Neural cell (in vitro differentiated cells): ENCODE data around the gene CANT1. TPM values are rescaled to one million over a fixed set of nuclear protein-coding genes. Genes with fewer than 3 reads are reported as not detected.

Source experiments
- H2AFZ ChIP-seq: fragments of 200-600, 300-800 bp; sonication (generic), shearing (Covaris generic); 2 replicates; pipeline ENCODE4 v1.6.0; 2014; ENCODE audit warnings: low read depth, mild to moderate bottlenecking, antibody characterized with exemption, low read length, moderate library complexity
- H3F3A ChIP-seq: fragments of 200-600 bp; shearing (Covaris generic); 2 replicates; pipeline ENCODE4 v1.6.1; 2016; ENCODE audit warnings: mild to moderate bottlenecking, moderate library complexity, mixed read lengths, antibody characterized with exemption, low read length; ENCODE audit not compliant: insufficient read depth, poor library complexity, severe bottlenecking
- H3K27ac ChIP-seq: fragments of 200-600, 300-800 bp; sonication (generic), shearing (Covaris generic); 2 replicates; pipeline ENCODE4 v1.5.1; 2014; ENCODE audit warnings: mild to moderate bottlenecking, low read length, moderate library complexity
- H3K27me3 ChIP-seq: fragments of 300-800, 200-600 bp; sonication (generic), shearing (Covaris generic); 2 replicates; pipeline ENCODE4 v1.6.0; 2014; ENCODE audit warnings: mild to moderate bottlenecking, low read depth, low read length, moderate library complexity; ENCODE audit not compliant: insufficient read depth
- H3K36me3 ChIP-seq: fragments of 300-800, 200-600 bp; sonication (generic), shearing (Covaris generic); 2 replicates; pipeline ENCODE4 v1.5.1; 2014; ENCODE audit warnings: mild to moderate bottlenecking, antibody characterized with exemption, low read length, moderate library complexity; ENCODE audit not compliant: insufficient read depth
- H3K4me2 ChIP-seq: fragments of 300-800, 200-600 bp; sonication (generic), shearing (Covaris generic); 2 replicates; pipeline ENCODE4 v1.6.0; 2014; ENCODE audit warnings: mild to moderate bottlenecking, low read length
- H3K4me3 ChIP-seq: fragments of 300-800, 200-600 bp; sonication (generic), shearing (Covaris generic); 2 replicates; pipeline ENCODE4 v1.5.1; 2014; ENCODE audit warnings: mild to moderate bottlenecking, low read length, moderate library complexity
- H3K79me2 ChIP-seq: fragments of 200-600 bp; shearing (Covaris generic); replicated peaks from 2 replicates; pipeline ENCODE4 v1.6.0; 2014; ENCODE audit warnings: mild to moderate bottlenecking, low read length, moderate library complexity; ENCODE audit not compliant: insufficient read depth
- H3K9ac ChIP-seq: fragments of 300-800, 200-600 bp; sonication (generic), shearing (Covaris generic); 2 replicates; pipeline ENCODE4 v1.6.1; 2016; ENCODE audit warnings: mild to moderate bottlenecking, low read length, mixed read lengths
- H3K9me2 ChIP-seq: fragments of 200-600 bp; shearing (Covaris generic); 2 replicates; pipeline ENCODE4 v1.6.1; 2016; ENCODE audit warnings: mild to moderate bottlenecking, low read length, mixed read lengths; ENCODE audit not compliant: insufficient read depth
- H3K9me3 ChIP-seq: fragments of 200-600, 300-800 bp; sonication (generic), shearing (Covaris generic); 2 replicates; pipeline ENCODE4 v1.6.1; 2016; ENCODE audit warnings: mild to moderate bottlenecking, mixed run types, low read length, moderate library complexity, mixed read lengths
- H4K20me1 ChIP-seq: fragments of 200-600 bp; shearing (Covaris generic); 2 replicates; pipeline ENCODE4 v1.6.1; 2016; ENCODE audit warnings: mild to moderate bottlenecking, mixed run types; ENCODE audit not compliant: insufficient read depth
- CTCF ChIP-seq: fragments of 450-650 bp; IDR thresholded peaks from 2 replicates; pipeline ENCODE4 v1.5.1; 2014; ENCODE audit warnings: antibody characterized with exemption, mild to moderate bottlenecking, moderate library complexity; ENCODE audit not compliant: poor library complexity, severe bottlenecking
- EP300 ChIP-seq: fragments of 450-650 bp; conservative IDR thresholded peaks from 2 replicates; pipeline ENCODE4 v1.6.1; 2014; ENCODE audit warnings: antibody characterized with exemption, mild to moderate bottlenecking, moderate library complexity; ENCODE audit not compliant: poor library complexity, severe bottlenecking
- EZH2 ChIP-seq: fragments of 200-600, 300-800 bp; shearing (Covaris generic), sonication (generic); IDR thresholded peaks from 2 replicates; pipeline ENCODE4 v1.6.1; 2014; ENCODE audit warnings: antibody characterized with exemption, low read length, borderline replicate concordance, mild to moderate bottlenecking; ENCODE audit not compliant: insufficient read depth, poor library complexity, severe bottlenecking
- MXI1 ChIP-seq: fragments of 450-650 bp; conservative IDR thresholded peaks from 2 replicates; pipeline ENCODE4 v1.6.1; 2014; ENCODE audit warnings: antibody characterized with exemption, mild to moderate bottlenecking; ENCODE audit not compliant: poor library complexity, severe bottlenecking
- POLR2AphosphoS5 ChIP-seq: IDR thresholded peaks from 2 replicates; pipeline ENCODE4 v1.6.1; 2012
- RAD21 ChIP-seq: fragments of 450-650 bp; conservative IDR thresholded peaks from 2 replicates; pipeline ENCODE4 v1.6.1; 2014; ENCODE audit warnings: antibody characterized with exemption, mild to moderate bottlenecking, moderate library complexity
- REST ChIP-seq: IDR thresholded peaks from 2 replicates; pipeline ENCODE4 v1.6.1; 2012; ENCODE audit warnings: borderline replicate concordance
- SMC3 ChIP-seq: fragments of 450-650 bp; conservative IDR thresholded peaks from 2 replicates; pipeline ENCODE4 v1.6.1; 2014; ENCODE audit warnings: antibody characterized with exemption, mild to moderate bottlenecking, moderate library complexity; ENCODE audit not compliant: poor library complexity
- TAF1 ChIP-seq: IDR thresholded peaks from 2 replicates; pipeline ENCODE4 v1.6.1; 2012; ENCODE audit warnings: low read depth
- polyA plus RNA-seq: library from polyadenylated mRNA; depleted of rRNA; stranded (reverse); fragments of >200 nt; gene quantifications from 2 replicates; pipeline ENCODE4 v1.2.3, GENCODE V29; 2014

The CANT1 gene
- polyA plus RNA-seq, 1 donor from 2014 or later, result 17.7 TPM

DNA sequence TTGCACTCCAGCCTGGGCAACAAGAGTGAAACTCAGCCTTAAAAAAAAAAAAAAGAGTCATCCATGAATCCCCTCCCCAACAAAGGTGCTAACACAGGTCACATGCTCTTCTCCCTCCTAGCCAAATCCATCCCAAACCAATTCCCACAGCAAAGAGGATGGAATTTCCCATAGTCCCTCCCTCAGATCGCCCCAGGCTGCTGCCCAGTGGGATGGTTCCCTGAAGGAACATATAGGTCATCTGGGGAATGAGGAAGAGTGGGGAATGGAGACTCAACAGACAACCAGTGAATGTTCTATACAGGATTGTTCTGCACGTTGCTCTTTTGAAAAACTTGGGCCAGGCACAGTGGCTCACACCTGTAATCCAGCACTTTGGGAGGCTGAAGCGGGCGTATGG lies 48.0 kb downstream of the CANT1 start:
- Histone ChIP-seq H4K20me1 (no peaks in the 10 kb centered on the region), H3K27me3 (no peaks in the 10 kb centered on the region), H3K4me2 (no peak overlapping the region), H3K79me2 (no peaks in the 10 kb centered on the region), H3K36me3 (no peaks in the 10 kb centered on the region), H3F3A (no peaks in the 10 kb centered on the region), H3K9ac (no peak overlapping the region), H2AFZ (no peak overlapping the region), H3K9me3 (no peaks in the 10 kb centered on the region), H3K9me2 (no peaks in the 10 kb centered on the region), H3K4me3 (no peak overlapping the region), H3K27ac (no peak overlapping the region)
- TF ChIP-seq SMC3 (no peak), POLR2AphosphoS5 (no peak), EZH2 (no peak), TAF1 (no peak), MXI1 (no peak), REST (no peak), CTCF (no peak), EP300 (no peak), RAD21 (no peak)

DNA sequence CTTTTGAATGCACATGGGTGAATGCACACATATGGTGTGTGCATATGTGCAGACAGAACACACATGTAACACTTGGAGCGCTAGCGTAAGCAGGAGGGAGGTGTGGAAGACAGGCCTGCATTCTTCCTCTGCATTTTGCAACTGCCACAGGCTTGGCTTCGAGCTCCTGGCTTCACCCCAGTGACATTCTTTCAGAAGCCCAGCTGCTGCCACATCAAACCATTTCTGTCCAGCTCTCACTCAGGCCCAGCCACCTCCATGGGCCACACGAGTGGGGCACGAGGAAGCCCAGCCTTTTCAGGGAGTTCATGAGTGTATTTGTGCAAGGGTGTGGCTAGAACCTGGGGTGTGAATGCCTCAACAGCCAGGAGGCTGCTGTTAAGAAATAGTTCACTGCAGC lies 48.6 kb downstream of the CANT1 start:
- no peaks in the 10 kb centered on the region for H3K79me2 ChIP-seq
- no peak overlapping the region for H3K4me2 ChIP-seq
- H2AFZ ChIP-seq, result no peak overlapping the region
- no peaks in the 10 kb centered on the region for H3K27me3 ChIP-seq
- no peak overlapping the region for H3K27ac ChIP-seq
- H4K20me1 ChIP-seq, result no peaks in the 10 kb centered on the region
- H3K9me2 ChIP-seq, result no peaks in the 10 kb centered on the region
- H3F3A ChIP-seq, result no peaks in the 10 kb centered on the region
- H3K36me3 ChIP-seq, result no peaks in the 10 kb centered on the region
- H3K9me3 ChIP-seq, result no peaks in the 10 kb centered on the region
- TF ChIP-seq EP300, result no peak
- no peak for TF ChIP-seq REST
- no peak for TF ChIP-seq POLR2AphosphoS5
- TF ChIP-seq CTCF, result no peak
- no peak for TF ChIP-seq MXI1
- no peak for TF ChIP-seq EZH2
- TF ChIP-seq SMC3, result no peak
- no peak overlapping the region for H3K9ac ChIP-seq
- no peak overlapping the region for H3K4me3 ChIP-seq
